GM12872 (cell line): Measurements from ENCODE around the gene FNDC5.

Experiments
- CTCF ChIP-seq: IDR thresholded peaks from 3 replicates; pipeline ENCODE4 v1.5.1; 2011; ENCODE audit warnings: low read depth, mild to moderate bottlenecking, low read length, moderate library complexity; ENCODE audit not compliant: insufficient read depth

Gene FNDC5

DNA sequence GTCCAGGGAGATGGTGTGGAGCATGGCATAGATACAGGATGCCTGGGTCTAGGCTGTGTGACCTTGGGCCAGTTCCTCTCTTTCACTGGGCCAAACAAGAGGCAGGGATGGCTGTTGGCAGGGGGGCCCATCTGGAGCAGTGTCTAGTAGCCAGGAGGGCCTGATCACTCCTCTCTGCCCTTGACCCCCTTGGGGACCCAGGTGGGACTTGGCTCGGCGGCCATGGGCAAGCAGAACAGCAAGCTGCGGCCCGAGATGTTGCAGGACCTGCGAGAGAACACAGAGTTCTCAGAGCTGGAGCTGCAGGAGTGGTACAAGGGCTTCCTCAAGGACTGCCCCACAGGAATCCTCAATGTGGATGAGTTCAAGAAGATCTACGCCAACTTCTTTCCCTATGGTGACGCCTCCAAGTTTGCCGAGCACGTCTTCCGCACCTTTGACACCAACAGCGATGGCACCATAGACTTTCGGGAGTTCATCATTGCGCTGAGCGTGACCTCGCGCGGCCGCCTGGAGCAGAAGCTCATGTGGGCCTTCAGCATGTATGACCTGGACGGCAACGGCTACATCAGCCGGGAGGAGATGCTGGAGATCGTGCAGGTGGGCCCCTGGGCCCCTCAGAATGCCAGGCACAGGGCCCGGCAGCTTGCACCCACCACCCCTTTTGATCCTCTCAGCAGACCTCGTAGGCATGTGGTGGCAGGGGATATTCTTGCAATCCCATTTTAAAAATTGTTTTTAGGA lies 18.1 kb upstream of the FNDC5 start:
- no peak for TF ChIP-seq CTCF

DNA sequence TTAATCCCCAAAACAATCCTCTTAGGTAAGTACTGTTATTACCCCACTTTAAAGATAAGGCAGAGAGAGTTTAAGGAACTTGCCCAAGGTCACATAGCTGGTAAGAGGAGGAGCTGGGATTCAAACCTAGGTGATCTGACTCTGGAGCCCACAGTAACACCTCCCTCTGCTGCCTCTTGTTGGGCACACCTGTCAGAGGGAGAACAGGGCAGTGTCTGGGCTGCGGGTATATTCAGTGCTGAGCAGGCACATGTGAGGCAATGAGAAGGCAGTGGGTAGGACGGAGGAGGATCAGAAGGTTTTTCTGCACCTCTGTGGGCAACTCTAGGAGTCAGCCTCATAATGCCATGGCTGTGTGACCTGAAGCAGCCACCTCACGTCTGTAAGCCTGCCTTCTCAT lies 17.4 kb upstream of the FNDC5 start:
- TF ChIP-seq CTCF = no peak

DNA sequence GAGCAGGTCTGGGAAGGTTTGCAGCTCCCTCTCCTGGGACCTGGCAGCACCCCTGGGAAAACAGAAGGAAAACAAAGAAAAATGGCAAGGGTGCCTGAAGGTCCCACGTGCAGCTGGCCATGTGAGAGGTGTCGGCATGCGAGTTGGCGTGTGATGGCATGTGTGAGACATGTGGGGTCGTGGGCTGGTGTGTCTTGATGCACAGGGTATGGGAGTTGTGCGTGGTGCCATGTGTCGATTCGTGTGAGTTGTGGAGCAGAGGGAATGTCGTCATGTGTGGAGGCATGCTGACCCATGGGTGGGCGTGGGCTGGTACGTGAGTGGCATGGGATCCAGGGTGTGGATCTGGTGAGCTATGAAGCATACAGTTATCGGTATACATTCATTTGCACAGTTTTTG lies 16.9 kb upstream of the FNDC5 start:
- TF ChIP-seq CTCF = no peak

DNA sequence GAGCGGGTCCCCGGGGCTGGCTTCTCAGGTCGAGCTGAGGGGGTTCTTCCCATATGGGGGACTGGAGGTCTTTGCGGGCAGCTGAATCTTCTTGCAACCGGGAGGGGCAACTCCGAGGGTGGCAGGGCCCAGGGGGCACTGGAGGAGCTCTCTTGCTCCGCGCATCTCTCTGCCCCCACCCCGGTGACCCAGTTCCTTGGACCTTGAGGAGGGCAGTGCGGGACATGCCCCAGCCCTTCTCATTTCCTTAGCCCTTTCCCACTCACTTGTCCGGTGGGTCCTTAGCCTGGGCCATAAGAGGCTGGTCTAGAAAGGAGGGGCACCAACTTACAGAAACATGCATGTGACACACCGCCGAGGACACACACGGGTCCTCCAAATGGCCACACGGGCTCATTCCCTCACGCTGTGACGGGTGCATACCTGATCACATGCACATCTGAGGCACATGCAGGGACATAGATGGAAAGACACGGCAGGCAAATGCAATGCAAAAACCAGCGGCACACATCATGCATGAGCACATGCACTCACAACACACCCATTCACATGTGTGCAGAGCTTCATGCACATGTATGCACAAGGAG lies 16.2 kb upstream of the FNDC5 start:
- TF ChIP-seq CTCF = no peak

GRCh38 chr1:32886004-32886827 lies 15.5 kb upstream of the FNDC5 start, which contains the start of gene HPCA:
Gene HPCA, plus strand, starts transcription at chr1:32886491. Its CDS starts 2,408 bp downstream, at chr1:32888899.
- peak; percentile 47; the same call in 2 of the 3 replicates for TF ChIP-seq CTCF

- TF ChIP-seq CTCF = no peak
These were observed 14.9 kb upstream of the FNDC5 start for GRCh38 chr1:32885676-32886003.

GRCh38 chr1:32884726-32885125 lies 14.0 kb upstream of the FNDC5 start:
- TF ChIP-seq CTCF = no peak
